ENCODE results near the gene HOXA9.

Gene HOXA9

DNA sequence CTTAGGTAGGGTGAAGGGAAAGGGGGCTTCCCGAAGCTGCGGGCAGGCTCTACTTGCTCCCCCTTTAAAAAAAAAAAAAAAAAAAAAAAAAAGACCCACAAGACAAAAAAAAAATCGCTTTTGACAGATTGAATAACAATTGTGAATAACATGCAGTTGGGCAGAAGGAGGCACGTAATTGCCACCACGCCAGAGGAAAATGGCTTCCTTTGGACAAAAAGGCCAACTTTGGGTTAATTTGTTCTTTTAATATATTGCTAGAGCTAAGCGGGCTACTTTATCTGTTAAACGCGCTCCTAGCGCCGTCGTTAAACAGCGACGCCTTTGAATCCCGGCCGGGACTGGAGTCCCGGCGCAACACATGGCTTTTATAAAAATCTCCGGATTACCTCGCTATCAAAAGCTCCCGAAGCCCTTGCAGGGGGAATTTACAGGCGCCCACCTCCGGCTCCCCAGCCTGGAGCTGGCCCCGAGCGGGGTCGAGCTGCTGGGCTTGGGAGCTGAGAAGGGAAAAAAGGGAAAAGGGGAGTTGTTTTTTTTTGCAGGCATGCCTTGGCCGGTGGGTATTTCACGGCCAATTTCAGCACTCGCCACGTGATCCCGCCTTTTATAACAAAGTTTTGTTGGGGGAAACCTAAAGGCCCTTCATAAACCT lies 18.5 kb upstream of the HOXA9 start:
- in situ Hi-C loops (cut with MboI; ENCODE audit: low pct_unique_long_range_greater_than_20kb, low sequenced_read_pairs, unreplicated experiment), result no loop called here
- TF ChIP-seq CTCF (IDR thresholded peaks at IDR 0.05; ENCODE audit: extremely low read depth, insufficient read depth, missing control alignments), result no peak
- DNase-seq (ENCODE audit: low spot score), result no peak

DNA sequence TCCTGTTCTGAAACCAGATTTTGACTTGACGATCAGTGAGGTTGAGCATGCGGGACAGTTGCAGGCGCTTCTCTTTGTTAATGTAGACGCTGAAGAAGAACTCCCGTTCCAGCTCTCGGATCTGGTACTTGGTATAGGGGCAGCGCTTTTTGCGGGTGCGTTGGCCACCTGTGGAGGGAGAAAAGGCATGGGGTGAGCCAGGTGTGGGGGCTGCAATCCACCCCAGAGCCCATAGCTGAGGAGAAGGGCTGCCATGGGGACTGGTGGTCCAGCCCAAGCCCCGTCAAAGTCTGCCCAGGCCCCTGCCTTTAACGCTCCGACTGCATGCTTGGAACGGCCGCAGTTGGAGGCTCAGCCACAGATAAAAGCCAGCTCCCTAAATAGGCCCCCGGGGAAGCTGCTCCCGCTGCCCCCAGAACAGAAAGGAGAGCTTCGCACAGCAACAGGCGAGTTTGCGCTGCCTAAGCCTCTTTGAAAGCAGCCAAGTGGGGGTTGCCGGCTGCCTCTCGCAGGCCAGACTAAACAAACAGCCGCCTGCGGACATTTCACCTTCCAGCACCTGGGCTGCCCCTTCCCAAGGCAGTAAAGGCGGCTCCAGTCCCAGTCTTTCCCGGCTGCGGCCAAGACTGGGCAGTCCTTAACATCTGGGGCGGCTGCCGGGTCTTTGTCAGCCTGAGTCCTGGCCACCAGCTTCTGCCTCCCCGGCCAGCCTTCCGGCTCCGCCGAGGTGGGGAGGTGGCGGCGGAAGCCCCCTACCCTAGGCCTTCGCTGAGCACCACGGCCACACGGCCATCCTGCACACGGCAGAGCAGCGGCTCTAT lies 17.7 kb upstream of the HOXA9 start:
- TF ChIP-seq CTCF (IDR thresholded peaks at IDR 0.05; ENCODE audit: extremely low read depth, insufficient read depth, missing control alignments), result no peak
- DNase-seq (ENCODE audit: low spot score), result no peak
- in situ Hi-C loops (cut with MboI; ENCODE audit: low pct_unique_long_range_greater_than_20kb, low sequenced_read_pairs, unreplicated experiment), result no loop called here

GRCh38 chr7:27182285-27182841 lies 17.0 kb upstream of the HOXA9 start:
- no peak for TF ChIP-seq CTCF (IDR thresholded peaks at IDR 0.05; ENCODE audit: extremely low read depth, insufficient read depth, missing control alignments)
- in situ Hi-C loops (cut with MboI; ENCODE audit: low pct_unique_long_range_greater_than_20kb, low sequenced_read_pairs, unreplicated experiment), result no loop called here
- no peak for DNase-seq (ENCODE audit: low spot score)

DNA sequence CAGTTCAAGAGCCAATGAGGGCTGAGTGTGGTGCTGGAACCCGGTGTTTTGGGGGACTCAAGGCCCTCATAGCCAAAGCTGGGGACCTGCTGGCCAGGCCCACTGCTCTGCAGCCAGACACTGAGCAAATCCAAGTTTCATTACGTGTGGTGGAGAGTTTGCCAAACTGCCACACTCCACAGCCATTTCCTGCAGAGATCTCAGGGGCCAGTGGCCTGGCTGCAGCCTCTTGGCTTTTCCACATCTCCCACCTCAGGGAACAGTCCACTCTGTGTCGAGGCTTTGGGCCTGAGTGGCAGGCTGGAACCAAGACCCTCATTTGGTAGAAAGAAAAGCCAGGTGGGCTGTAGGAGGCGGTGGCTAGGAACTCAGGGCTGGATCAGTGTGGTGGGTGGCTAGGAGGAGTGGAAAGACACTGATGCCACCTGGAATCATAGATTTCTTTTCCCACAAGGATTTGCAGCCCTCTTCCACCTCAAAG lies 16.5 kb upstream of the HOXA9 start:
- no peak for DNase-seq (ENCODE audit: low spot score)
- in situ Hi-C loops (cut with MboI; ENCODE audit: low pct_unique_long_range_greater_than_20kb, low sequenced_read_pairs, unreplicated experiment), result no loop called here

DNA sequence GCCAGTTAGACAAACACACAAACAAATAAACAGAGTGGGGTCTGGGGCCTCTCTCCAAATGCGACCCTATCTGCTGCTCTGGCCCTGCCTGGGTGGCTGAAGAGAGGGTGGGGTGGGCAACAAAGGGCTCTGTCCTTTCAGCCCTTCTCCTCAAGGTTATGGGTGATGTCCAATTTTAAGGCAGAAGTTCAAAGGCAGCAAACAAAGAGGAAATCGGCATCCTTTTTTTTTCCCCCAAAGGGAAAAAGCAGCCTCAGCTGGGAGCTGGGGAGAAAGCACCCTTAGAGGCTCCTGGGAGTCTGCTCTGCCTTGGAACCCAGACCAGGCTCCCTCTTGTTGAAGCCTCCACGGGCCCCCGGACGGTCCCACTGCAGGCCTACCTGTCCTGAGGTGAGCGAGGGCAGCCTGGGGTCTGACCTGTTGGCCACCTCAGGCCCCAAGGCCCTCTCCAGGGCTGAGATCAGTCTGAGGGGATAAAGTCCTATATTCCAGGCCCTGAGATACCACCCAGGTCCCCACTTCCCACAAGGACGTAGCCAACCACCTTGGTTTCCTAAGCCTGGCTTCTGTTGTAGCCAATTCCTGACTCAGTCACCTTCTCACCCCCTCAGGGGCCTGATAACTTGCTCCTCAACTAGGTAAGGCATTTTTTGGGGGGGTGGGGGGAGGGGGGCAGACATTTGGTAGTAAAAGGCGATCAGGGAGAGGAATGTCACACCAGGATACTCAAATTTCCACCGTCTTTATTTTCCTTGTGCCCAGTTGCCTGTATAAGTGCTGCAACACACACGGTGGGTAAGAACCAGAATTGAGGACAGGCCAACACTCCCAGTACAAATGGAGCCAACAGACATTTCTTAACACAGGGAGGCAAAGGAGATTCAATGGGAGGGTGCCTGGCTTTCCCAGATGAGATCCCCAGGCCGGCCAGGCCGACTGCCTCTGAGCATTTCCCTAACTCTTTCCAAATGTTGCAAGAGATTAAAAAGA lies 15.4 kb upstream of the HOXA9 start:
- no peak for DNase-seq (ENCODE audit: low spot score)
- in situ Hi-C loops (cut with MboI; ENCODE audit: low pct_unique_long_range_greater_than_20kb, low sequenced_read_pairs, unreplicated experiment), result no loop called here
- TF ChIP-seq CTCF (IDR thresholded peaks at IDR 0.05; ENCODE audit: extremely low read depth, insufficient read depth, missing control alignments), result no peak

More for the DNA sequence above, 16.5 kb upstream of the HOXA9 start:
- no peak for TF ChIP-seq CTCF (IDR thresholded peaks at IDR 0.05; ENCODE audit: extremely low read depth, insufficient read depth, missing control alignments)
